OCI-LY7 (cell line): ENCODE measurements around the gene PYGB.

Experiments used
- CTCF ChIP-seq: fragments of 200-600 bp; sonication (generic); conservative IDR thresholded peaks from 2 replicates; pipeline ENCODE4 v1.5.1; 2014; ENCODE audit warnings: mild to moderate bottlenecking, antibody characterized with exemption, low read length, moderate library complexity, mixed read lengths
- EZH2phosphoT487 ChIP-seq: fragments of 200-600 bp; sonication (generic); IDR thresholded peaks from 2 replicates; pipeline ENCODE4 v1.6.1; 2018; ENCODE audit warnings: low read depth, borderline replicate concordance, mild to moderate bottlenecking, mixed run types, antibody characterized with exemption, low read length, moderate library complexity, mixed read lengths

- TF ChIP-seq CTCF = no peak
- no peak for TF ChIP-seq EZH2phosphoT487
Measured at GRCh38 chr20:25273046-25273445, 25.2 kb downstream of the PYGB start.
